NCI-H345 (cell line): Measurements from ENCODE around the gene NPHP4.

ENCODE experiments used
- DNase-seq: peaks from one replicate; lab custom pipeline; 2025; lab: John Stamatoyannopoulos, UW

NPHP4 gene

DNA sequence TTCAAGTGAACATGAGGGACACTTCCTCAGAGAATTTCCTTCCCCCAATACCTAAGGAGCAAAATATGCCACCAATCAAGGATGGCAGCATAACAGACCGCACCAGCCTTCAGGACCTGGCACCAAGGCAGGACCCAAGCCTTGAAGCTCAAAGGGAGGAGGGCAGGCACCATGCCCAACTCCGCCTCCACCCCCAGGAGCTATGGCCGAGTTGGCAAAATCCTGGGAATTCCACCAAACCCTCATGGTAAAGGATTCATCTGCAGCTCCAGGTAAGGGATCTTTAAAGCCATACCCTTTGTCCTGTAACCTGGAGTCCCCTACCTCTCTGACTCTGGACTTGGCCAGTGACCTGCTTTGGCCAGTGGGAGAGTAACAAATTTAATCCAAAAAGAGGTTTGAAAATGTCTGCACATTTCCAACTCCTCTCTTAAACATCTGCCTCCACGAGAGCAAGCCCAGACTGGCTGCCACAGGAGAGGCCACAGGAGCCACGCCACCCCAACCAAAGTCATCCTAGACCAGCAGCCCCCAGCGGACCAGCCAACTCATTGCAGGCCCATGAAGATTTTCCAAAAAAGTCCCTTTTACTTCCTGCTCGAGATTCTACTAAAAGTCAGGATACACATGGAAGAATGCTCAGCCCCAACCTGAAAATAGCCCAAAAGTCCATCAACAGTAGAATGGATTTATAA, 41.9 kb downstream of the NPHP4 start:
- no peak for DNase-seq

DNA sequence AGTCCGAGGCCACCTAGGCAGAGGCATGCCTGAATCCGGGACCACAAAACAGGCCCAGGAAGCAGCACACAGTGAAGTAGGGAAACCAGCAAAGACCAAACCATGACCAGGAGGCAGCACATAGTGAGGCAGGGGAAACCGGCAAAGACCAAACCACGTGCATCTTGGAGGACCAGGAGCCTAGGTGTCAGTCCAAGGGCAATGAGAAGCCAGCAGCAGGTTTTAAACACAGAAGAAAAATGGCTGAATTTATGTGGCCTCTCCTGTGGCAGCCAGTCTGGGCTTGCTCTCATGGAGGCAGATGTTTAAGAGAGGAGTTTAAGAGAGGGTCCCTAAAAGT, 42.5 kb downstream of the NPHP4 start:
- no peak for DNase-seq

DNA sequence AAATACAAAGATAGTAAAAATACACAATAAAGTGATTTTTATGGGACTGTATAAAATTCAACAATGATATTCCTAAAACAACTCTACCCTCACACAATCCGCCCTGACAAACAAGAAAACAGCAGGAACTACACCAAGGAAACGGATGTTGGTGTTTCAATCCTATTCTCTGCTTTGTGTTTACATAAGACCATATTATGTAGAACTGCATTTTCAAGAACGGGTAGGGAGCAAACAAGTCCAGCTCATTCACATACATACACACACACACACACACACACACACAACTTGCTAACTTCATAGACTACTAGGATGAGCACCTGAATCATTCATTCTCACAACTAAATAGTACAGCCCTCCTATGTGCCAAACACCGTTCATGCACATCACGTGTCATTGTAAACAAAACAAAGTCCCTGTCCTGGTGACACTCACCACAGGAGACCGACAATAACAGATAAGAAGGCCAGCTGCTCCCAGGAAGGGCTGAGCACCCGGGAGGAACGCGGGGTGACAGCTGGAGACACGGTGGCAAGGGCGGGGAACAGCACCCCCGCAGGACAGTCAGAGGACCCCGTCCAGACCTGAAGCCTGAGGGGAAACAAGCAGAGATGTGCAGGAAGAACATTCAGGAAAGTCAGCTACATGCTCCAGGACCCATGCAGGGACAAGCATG, 43.0 kb downstream of the NPHP4 start:
- peak; percentile 72 for DNase-seq

DNA sequence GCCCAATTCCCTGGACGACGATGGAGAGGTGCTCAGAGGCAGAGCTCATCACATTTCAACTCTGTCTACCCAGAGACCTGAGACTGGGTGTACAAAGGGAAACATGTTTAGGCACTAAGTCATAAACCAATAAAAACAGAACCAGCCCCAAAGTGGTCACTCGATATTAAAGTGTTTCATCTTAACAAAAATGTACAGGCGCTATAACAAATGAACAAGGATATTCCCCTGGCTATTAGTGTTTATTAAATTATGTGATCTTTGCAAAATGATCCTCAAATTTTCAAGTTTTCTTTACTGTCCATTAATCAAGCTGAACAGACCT, 43.6 kb downstream of the NPHP4 start:
- DNase-seq = no peak

DNA sequence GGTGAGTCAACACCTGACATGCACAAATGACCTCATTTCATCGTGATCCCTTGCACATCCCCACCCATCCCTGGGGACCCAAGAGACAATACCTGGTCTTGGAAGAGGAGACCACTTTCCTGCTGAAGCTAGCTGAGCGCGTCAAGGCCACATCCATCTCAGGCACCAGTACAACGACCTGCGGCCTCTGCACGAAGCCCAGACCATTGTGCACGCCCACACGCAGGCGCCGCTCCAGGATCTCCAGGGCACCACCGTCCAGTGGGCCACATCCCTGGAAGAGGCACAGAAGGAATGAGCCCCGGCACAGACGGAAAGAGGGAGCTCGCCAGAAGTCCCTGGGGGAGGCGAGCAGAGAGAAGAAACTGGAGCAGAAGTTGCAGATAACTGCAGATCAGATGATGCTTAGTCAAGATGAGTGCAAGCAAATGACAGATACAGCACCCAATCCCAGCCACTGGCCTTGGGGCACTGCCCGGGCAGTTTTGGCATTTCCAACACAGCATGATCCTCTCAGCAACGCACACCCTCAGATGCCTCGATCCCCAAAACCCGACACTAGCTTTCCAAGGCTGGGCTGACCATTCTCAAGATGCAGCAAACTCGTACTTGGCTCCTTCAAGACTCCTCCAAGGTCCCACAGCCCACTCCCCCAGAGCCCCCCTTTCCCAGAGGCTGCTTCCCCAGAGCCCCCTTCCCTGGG, 44.1 kb downstream of the NPHP4 start:
- no peak for DNase-seq

DNA sequence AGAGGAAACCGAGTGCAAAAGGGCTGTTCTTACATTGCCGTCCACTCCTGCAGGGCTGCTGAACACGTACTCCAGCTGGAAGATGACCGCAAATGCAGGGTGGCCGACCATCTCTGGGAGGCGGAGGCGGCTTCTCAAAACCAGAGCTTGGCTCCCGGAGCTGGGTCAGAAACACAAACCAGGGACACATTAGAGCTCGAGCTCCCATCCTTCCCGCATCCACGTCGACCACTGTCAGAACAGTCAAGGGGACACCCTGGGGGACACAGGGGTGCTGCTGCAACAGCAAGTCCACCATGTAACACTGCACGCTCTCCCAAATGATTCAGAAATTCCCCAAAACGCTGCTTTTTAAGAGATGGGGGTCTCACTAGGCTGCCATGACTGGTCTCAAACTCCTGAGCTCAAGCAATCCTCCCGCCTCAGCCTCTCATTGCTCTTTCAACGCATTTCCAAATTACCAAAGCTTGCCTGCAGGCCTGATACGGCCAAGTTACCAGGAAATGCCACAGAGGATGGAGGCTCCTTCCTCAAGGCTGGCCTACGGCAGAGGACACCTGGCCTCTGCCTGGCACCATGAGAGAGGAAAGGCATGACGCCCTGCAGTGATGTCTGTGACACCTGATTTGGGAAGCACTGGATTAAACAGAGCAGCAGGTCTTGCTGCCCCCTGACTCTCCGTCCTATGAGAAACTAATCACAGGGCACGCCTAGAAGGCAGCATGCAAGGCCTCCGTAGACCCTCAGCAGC, 45.0 kb downstream of the NPHP4 start:
- no peak for DNase-seq

DNA sequence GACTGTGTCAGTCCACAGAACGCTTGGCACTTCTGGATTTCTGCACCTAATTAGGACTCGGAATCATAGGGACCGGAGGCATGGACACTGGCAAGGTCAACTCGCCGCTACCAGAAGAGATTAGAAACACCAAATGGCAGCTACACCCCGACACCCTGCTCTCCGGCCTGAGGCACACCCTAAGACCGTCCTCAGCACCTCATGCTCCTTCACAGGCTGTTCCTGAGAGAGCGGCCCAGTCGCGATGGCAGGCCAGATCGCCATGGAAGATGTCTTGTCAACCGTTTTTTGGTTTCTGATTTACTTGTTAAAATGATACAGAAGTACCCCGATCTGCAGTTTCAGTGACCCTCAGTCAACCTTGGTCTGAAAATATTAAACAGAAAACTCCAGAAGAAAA, 46.8 kb downstream of the NPHP4 start:
- DNase-seq = no peak

DNA sequence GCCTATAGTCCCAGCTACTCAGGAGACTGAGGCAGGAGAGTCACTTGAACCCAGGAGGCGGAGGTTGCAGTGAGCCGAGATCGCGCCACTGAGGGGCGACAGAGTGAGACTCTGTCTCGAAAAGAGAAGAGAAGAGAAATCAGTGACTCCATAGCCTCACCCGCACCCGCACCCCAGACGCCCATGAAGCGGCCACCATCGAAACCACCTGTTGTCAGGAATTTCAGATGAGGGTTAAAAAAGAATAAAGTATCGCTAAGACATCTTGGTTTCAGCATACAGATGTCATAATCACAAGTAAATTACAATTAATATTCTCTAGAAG, 47.4 kb downstream of the NPHP4 start:
- no peak for DNase-seq

DNA sequence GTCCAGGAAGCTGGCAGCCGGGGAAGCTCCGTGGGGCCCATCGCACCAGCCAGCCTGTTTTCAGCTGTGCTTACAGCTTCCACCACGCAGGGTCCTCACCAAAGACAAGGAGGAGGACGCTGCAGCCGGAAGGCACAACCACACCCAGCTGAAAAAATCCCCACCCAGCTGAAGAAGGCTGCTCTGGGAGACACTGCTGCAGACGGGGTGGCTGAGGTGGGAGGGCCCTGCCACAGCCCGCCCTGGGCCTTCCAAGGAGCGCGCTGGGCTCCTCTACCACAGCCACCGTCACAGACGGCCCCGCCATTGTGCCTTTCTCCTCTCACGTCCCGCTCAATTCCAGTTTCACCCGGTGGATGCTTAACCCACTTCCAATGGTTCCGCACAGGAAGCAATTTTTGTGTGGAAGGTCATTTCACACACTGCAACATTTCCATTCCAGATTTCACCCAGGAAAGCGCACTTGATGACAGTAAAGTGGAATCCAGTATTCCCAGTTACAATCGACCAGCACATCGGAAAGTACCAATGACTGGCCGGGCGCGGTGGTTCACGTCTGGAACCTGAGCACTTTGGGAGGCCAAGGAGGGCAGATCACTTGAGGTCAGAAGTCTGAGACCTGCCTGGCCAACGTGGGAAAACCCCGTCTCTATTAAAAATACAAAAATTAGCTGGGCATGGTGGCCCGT, 47.9 kb downstream of the NPHP4 start:
- no peak for DNase-seq

DNA sequence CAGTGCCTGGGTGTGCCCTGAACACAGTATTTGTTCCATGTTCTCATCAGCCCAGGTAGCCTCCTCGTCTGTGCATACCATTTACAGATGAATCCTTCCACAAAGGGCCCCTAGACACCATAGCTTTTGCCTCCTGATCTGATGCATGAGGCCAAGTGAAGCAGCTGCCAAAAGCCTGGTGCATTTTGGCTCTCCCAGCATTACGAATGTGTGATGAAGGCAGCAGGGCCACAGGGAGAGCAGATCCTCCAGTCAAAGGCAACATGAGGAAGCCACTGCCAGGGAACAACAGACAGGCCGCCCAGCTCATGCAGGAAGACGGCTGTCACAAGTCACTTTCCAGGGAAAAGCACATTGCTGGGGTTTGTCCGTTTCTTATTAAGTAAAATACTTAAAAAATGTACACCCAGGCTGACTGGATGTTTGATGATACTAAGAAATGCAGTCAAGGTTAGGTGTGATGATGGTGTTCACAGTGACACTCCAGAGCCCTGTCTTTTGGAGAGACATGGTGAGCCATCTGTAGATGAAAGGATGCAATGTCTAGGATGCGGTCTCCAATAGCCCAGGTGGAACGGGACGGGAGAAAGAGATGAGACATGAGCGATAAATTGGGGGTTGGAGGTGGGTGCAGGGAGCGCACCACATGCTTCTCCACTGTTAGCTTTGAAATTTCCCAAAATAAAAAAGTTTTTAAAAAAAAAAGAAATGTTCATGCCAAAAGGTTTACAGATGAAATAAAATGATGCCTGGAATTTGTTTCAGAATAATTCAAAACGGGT, 48.7 kb downstream of the NPHP4 start:
- DNase-seq = no peak

DNA sequence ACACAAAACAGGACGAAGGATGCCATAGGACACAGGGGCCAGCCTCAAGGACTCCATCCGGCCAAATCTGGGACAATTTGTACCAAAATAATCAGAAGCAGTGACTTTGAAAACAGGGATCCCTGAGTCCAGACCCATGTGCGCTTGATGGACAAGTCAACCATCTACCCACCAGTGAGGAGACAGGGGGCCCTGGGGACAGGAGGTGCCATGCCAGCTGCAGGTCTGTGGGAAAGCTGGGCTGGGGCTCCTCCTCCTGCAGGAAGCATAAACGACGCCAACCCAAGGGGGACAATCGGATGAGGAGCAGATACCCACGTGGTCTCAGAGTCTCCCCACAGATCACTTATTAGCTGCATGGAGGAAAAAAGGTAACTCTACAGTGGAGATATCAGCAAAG, 50.6 kb downstream of the NPHP4 start:
- no peak for DNase-seq

DNA sequence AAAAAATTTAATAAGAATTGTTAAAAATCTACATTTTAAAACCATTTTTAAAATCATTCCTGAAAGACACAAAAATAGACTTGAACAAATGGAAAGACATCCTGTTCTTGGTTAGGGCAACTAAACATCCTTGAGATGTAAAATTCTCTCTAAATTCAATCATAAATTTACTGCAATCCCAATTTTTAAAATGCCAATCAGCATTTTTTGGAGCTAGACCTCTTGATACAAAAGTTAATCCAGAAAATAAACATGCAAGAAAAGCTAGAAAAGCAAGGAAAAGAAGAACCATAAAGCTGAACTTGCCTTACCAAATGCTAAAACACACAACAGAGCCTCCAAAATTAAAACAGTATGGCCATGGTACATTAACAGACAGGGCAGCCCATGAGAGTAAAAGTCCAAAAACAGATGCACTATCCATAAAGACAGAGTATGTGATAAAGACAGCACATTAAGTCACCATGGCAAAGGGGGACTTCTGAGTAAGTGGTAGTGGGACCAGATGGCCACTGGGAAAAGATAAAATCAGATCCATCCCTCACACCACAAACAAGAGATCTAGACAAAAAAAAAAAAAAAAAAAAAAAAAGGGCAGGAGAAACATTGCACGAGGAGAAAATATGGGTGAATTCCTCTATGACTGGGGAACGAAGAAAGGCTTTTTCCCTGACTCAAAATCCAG, 51.4 kb downstream of the NPHP4 start:
- DNase-seq = no peak

DNA sequence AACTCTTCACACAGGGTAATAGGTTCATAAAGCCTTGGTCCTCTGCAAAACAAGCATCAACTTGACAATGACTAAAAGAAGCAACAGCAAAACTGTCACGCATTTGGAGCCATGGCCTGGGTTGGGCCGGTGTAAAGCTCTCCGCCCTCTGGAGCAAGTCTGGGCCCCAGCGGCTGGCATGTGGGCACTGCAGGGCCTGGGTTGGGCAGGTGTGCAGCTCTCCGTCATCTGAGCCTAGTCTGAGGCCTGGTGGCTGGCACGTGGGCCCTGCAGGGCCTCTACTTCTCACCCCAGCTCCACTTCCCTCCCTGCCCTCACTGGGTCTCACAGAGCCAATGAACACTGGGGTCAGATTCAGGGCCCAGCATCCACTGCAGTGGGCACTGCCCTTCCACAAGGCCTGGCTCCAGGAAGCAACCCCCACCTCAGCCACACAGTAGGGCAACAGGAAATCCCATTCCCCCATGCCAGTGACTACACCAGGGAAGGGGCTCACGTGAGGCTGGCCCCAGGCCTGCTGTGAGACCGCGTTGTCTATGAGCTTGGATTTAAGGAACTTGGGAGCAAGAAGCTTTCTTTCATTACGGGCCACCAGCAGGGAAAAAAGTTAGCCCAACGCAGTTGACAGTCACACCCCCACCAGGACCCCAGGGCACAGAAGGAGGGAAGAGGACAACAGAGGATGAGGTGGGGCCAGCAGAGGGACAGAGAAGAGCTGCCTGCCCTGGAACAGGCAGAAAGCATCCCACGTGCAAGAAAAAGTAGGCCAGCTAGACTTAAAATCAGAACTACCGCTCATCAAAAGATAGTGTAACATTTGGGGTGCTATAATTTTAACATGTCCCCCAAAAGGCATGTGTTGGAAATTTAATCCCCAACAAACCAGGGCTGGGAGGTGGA, 52.7 kb downstream of the NPHP4 start:
- no peak for DNase-seq

DNA sequence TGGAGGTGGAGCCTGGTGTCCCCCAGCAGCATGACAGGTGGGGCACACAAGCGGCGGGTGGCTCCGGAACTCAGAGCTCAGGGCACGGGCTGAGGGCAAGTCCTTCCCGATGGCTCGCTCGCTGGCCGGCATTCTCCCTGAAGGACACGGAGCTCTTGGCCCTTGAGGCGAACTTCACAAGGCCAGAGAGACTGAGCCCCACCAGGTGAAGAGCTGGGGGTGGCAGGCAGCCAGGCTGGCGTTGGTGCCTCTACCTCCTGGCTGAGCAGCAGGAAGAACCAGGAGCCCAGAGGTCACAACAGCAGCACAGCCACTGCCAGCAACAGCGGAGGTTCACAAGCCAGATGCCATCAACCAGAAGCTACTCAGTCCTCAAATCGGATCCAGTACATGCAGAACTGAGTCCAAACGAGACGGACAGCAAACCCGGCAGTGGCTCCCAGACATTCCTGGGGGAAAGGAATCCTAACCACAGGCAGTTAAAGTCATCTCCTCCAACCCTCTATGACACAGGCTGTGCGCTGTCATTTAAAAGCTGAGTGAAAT, 54.1 kb downstream of the NPHP4 start:
- no peak for DNase-seq

DNA sequence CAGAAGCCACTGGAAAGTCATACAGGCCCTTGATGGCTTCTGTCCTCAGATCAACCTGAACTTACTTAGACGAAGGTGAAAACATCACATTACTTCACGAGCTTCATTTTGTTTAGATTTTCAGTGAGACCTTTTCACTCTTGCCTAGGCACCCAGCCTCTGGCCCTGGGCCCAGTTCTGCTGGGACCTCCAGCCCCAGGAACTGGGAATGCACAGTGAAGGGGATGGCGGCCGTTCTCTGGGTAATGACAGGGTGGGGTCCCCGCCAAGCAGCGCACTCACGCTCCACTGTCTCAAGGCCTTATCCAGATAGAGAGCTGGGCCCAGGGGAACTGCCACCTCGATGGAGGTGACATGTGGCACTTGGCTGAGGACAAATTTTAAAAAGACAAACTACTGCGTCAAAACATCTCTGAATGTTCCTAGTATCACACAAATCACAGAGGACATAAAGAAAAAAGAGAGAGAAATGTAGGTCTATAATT, 54.8 kb downstream of the NPHP4 start:
- DNase-seq = no peak

DNA sequence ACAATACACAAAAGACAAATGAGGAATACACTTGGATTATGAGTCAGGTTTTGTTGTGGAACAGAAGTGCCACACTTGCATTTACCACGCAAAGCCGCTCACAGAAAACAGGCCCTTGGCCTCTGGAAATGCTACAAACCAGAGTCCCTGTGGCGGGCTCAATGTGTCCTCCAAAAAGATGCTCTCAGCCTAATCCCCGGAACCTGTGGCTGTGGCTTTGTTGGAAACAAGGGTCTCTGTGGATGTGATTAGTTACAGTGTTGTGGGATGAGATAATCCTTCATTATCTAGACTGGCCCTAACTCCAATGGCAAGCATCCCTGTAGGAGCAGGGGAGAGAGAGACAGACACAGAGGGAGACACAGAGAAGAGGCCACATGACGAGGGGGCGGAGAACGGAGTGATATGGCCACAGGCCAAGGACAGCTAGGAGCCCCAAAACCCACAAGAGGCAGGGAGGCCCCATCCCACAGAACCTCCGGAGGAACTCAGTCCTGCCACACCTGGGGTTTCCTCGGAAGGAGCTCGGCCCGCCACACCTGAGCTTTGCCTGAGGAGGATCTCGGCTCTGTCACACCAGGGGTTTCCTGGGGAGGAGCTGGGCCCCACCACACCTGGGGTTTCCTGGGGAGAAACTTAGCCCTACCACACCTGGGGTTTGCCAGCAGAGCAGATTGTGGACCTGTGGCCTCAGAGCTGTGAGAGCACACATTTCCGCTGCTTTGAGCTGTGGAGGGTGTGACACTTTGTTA, 55.4 kb downstream of the NPHP4 start:
- no peak for DNase-seq

DNA sequence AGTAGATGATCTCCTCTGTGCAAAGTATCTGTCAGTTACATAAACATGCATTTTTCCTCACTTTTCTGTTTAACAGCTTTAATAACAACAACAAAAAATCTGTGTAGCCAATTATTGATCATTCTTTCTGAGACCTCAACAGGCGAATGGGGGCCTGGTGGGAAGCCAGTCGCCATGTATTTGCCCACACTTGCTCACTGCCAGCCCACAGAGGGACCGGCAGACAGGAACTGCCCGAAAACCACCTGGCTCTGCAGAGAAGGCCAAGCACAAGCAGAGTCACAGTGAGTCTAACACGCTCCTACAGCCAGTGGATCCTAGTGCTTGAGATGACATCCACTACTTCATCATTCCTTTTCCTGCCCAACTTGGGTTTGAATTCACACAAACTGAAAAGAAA, 56.1 kb downstream of the NPHP4 start:
- no peak for DNase-seq

DNA sequence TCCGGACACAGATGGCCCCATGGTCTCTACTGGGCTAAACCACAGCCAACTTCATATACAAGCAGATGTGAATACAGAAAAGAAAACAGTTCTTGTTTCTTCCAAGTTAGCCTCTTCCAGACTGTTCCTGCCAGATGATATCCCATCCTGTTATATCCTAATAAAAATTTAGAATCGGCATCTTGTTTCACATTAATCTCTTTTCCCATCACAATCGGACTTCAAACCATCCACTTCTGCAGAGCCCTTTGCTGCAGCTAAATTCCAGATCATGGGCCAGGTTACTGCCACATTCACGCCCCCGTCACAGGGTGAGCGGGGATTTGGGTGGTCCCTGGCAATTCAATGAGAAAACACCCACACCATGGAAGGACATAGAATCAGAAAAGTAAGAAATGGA, 57.2 kb downstream of the NPHP4 start:
- DNase-seq = no peak
